Measurements from ENCODE around the gene PLD1. TPM values are rescaled to one million over a fixed set of nuclear protein-coding genes. Genes with fewer than 3 reads are reported as not detected.

The PLD1 gene
- total RNA-seq, 2 experiments from 2014 or later = 2.0 to 3.4 TPM

- DNase-seq (no peak), ATAC-seq (no peak)
- peaks cover 35% of the 10 kb centered on the region for H3K27me3 Mint-ChIP-seq
- CTCF ChIA-PET = no interaction called here
- H3K27ac Mint-ChIP-seq = no peak overlapping the region
- H3K36me3 Mint-ChIP-seq = no peaks in the 10 kb centered on the region
- H3K4me1 Mint-ChIP-seq = peaks cover 11% of the 10 kb centered on the region
- no peaks in the 10 kb centered on the region for H3K9me3 Mint-ChIP-seq (ENCODE audit: low read depth)
- no peak overlapping the region for H3K4me3 Mint-ChIP-seq
Measured at GRCh38 chr3:171831936-171832335, 21.7 kb upstream of the PLD1 start.

GRCh38 chr3:171830518-171830875 lies 20.2 kb upstream of the PLD1 start:
- CTCF ChIA-PET = interaction anchor here (2.2 kb wide), 1 partner anchor 58 kb away, joined by 8 read pairs; no protein-coding TSS in a partner anchor

DNA sequence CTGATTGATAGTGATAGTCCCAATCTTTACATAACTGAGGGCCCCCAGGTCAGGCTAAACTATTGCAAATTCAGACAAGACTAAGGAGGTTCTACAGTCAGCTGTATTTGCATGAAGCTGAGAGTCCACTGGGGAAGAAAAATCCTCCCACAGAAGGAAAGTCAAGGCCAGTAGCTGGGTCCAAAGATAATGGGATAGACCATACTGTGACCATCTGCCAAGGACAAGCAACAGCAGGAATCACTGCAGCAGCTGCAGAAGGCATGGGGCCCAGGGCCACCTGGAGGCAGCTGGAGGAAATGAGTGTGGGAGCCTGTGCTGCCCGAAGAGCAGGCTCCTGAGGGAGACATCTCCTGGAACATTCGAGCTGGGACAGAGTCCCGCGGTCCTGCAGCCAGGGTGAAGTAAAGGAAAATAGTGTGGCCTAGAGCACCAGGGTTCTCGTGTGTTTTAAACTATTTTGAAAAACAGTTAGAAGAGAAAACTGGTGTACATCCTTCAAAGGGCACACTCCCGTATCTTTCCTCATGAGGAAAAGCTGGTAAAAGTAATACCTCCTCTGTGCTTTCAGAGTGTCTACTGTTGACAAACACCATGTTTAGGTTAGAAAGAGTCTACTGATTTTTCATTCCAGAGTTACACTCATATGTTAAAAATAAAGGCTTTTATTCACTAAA lies 19.7 kb upstream of the PLD1 start:
- ATAC-seq (no peak), DNase-seq (no peak)
- Mint-ChIP-seq H3K4me3 (no peak overlapping the region), H3K36me3 (no peaks in the 10 kb centered on the region), H3K27ac (no peak overlapping the region), H3K4me1 (peaks cover 11% of the 10 kb centered on the region), H3K9me3 (ENCODE audit: low read depth) (no peaks in the 10 kb centered on the region), H3K27me3 (peaks cover 38% of the 10 kb centered on the region)
- CTCF ChIA-PET = interaction anchor here (2.2 kb wide), 1 partner anchor 58 kb away, joined by 8 read pairs; no protein-coding TSS in a partner anchor

More at GRCh38 chr3:171830518-171830875, 20.2 kb upstream of the PLD1 start:
- no peaks in the 10 kb centered on the region for H3K36me3 Mint-ChIP-seq
- H3K27me3 Mint-ChIP-seq = peaks cover 36% of the 10 kb centered on the region
- H3K4me1 Mint-ChIP-seq = peaks cover 11% of the 10 kb centered on the region
- DNase-seq = no peak
- H3K4me3 Mint-ChIP-seq = no peak overlapping the region
- H3K27ac Mint-ChIP-seq = no peak overlapping the region
- no peaks in the 10 kb centered on the region for H3K9me3 Mint-ChIP-seq (ENCODE audit: low read depth)
- ATAC-seq = no peak

DNA sequence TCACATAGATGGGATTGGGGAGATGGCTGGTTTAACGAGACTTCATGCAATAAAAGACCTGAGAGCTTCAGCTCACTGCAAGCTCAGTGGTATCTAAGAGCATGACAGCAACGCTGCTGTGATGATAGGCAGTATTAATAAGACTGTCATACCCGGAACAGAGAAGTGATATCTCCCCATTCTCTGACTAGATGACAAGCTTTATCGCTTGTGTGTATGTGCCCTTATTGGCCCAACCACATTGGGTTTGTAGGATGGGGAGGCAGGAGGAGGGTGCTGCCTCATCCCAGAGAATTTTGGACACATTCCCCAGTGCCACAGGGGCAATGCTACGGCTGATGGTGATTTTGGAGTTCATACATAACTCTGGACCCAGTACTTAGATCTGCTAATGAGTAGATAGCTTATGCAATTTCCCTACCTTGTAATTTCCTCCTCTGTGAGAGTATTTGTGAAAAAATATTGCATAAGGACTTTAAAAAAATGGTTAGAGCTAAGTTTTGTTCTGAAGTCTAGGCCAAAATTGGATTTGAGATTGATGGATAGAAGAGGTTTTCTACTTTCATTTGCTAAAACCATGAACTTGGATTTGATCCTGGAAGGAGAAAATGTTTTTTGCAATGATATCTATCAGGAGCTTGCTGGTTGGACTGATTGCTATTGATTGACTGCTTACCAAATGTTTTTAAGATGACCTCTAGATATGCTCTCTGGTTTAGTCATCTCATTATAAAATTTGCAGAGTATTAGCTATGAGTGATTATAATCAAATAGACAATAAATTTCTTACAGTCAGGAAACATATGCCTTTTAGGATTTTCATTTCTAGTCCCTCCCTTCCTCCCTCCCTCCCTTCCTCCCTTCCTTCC lies 18.9 kb upstream of the PLD1 start:
- no peak for DNase-seq
- Mint-ChIP-seq H3K4me3 (no peak overlapping the region), H3K27me3 (peaks cover 38% of the 10 kb centered on the region), H3K27ac (no peak overlapping the region), H3K9me3 (ENCODE audit: low read depth) (no peaks in the 10 kb centered on the region), H3K4me1 (peaks cover 11% of the 10 kb centered on the region), H3K36me3 (no peaks in the 10 kb centered on the region)
- CTCF ChIA-PET = interaction anchor here (0.5 to 2.2 kb wide), 2 partner anchors 57 to 1561 kb away, joined by 3 to 8 read pairs; no protein-coding TSS in a partner anchor
- no peak for ATAC-seq

GRCh38 chr3:171827836-171828458 lies 17.7 kb upstream of the PLD1 start:
- ATAC-seq = peak; percentile 49
- peak overlapping the region; percentile 1 for H3K4me3 Mint-ChIP-seq
- peaks cover 43% of the 10 kb centered on the region for H3K27me3 Mint-ChIP-seq
- CTCF ChIA-PET = interaction anchor here (0.8 kb wide), 1 partner anchor 18 kb away, joined by 3 read pairs; the partner anchor contains the start of gene PLD1
- peaks cover 11% of the 10 kb centered on the region for H3K4me1 Mint-ChIP-seq
- no peak overlapping the region for H3K27ac Mint-ChIP-seq
- no peaks in the 10 kb centered on the region for H3K9me3 Mint-ChIP-seq (ENCODE audit: low read depth)
- no peak for DNase-seq
- no peaks in the 10 kb centered on the region for H3K36me3 Mint-ChIP-seq

DNA sequence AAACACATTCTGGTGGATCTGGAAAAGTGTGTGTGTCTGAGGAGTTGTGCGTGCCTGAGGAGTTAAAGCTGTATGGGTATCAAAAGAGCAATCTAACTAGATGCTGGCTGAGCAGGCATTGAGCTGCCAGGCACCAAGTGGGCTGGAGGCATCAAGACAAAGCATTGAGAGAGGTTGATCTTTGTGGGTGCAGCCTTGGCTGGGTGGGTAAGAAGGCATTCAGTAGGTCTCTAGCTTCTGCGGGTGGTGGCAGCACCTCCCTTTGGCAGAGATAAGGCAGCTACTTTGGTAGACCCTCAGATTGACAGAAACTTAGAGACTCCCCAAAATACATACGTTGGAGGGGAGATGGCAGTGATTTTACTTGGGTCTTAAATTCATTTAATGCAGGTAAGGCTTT lies 17.1 kb upstream of the PLD1 start:
- Mint-ChIP-seq H3K27me3 (peaks cover 42% of the 10 kb centered on the region), H3K4me3 (no peak overlapping the region), H3K27ac (no peak overlapping the region), H3K4me1 (peaks cover 11% of the 10 kb centered on the region), H3K9me3 (ENCODE audit: low read depth) (no peaks in the 10 kb centered on the region), H3K36me3 (no peaks in the 10 kb centered on the region)
- ATAC-seq (no peak), DNase-seq (no peak)
- CTCF ChIA-PET = interaction anchor here (0.7 kb wide), 2 partner anchors 422 to 514 kb away, joined by 3 read pairs; no protein-coding TSS in a partner anchor

DNA sequence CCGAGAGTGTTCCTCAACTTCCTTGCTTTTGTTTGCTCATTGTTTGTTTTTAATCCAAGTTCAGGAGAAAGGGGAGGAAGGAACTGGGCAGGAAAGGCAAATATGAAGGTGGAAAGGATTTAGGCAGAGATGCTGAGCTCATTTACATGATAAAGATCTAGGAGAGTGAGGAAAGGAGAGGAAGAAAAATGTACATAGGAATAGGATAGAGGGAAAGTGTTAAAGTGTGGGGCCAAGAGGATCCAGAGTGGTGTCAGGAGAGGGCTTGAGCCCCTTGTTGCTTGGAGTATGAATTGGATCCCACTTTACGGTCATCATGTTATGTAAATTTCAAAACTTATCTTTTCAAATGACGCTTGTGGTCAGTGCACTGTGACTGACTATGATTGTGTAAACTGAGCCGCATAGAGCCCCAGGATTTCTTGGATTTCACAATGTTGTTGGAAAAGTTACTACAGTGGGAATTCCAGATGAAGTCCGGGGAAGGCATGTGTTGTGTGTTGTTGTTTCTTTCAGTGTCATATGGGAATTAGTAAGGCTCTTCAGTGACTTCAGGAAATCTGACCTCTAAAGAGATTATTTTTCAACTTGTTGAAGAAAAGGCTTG lies 15.0 kb upstream of the PLD1 start:
- Mint-ChIP-seq H3K36me3 (no peaks in the 10 kb centered on the region), H3K27ac (no peak overlapping the region), H3K9me3 (ENCODE audit: low read depth) (no peaks in the 10 kb centered on the region), H3K4me3 (no peak overlapping the region), H3K27me3 (peaks cover 44% of the 10 kb centered on the region), H3K4me1 (peaks cover 17% of the 10 kb centered on the region)
- CTCF ChIA-PET = no interaction called here
- no peak for ATAC-seq
- no peak for DNase-seq

- Mint-ChIP-seq H3K4me1 (peaks cover 17% of the 10 kb centered on the region), H3K27me3 (peaks cover 44% of the 10 kb centered on the region), H3K9me3 (ENCODE audit: low read depth) (no peaks in the 10 kb centered on the region), H3K36me3 (no peaks in the 10 kb centered on the region), H3K27ac (no peak overlapping the region), H3K4me3 (no peak overlapping the region)
- DNase-seq (no peak), ATAC-seq (no peak)
- CTCF ChIA-PET = no interaction called here
Measured at GRCh38 chr3:171824824-171825221, 14.5 kb upstream of the PLD1 start.

GRCh38 chr3:171824116-171824515 lies 13.8 kb upstream of the PLD1 start:
- Mint-ChIP-seq H3K36me3 (no peaks in the 10 kb centered on the region), H3K27me3 (peaks cover 48% of the 10 kb centered on the region), H3K4me1 (peaks cover 17% of the 10 kb centered on the region), H3K4me3 (no peak overlapping the region), H3K9me3 (ENCODE audit: low read depth) (no peaks in the 10 kb centered on the region), H3K27ac (no peak overlapping the region)
- CTCF ChIA-PET = no interaction called here
- DNase-seq (no peak), ATAC-seq (no peak)

DNA sequence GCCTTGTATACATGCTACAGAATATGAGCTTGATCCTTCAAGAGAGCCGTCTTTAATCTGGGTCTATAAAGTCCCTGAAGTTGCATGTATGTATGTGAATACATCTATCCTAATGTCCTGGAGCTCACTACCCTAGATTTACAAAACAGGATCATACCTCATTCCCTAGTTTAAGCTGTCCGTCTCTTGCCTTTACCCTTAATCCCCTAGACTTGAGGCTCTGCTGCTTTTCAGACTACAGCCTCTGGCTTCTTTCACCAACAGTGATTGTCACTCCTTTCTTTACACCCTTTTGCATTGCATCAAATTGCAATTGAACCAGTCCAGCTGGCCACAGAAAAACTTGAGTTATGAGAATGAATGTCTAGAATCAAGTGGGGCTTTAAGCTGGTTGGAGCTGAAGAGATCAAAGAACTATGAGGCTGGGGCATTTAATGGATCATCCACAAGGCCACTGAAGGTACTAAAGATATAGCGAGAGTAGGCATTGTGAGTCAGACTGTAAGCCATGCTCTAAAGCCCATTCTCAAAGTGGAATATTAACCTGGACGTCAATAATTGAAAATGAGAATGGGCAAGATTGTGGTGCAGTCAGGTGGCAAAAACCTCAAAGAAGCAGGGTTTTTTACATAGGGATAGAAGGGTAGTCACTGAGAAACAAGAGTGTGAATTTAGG lies 12.3 kb upstream of the PLD1 start:
- peaks cover 42% of the 10 kb centered on the region for H3K27me3 Mint-ChIP-seq
- ATAC-seq (no peak), DNase-seq (no peak)
- CTCF ChIA-PET = no interaction called here
- H3K36me3 Mint-ChIP-seq = no peaks in the 10 kb centered on the region
- H3K9me3 Mint-ChIP-seq (ENCODE audit: low read depth) = no peaks in the 10 kb centered on the region
- H3K4me1 Mint-ChIP-seq = peaks cover 11% of the 10 kb centered on the region
- no peak overlapping the region for H3K4me3 Mint-ChIP-seq
- no peak overlapping the region for H3K27ac Mint-ChIP-seq

DNA sequence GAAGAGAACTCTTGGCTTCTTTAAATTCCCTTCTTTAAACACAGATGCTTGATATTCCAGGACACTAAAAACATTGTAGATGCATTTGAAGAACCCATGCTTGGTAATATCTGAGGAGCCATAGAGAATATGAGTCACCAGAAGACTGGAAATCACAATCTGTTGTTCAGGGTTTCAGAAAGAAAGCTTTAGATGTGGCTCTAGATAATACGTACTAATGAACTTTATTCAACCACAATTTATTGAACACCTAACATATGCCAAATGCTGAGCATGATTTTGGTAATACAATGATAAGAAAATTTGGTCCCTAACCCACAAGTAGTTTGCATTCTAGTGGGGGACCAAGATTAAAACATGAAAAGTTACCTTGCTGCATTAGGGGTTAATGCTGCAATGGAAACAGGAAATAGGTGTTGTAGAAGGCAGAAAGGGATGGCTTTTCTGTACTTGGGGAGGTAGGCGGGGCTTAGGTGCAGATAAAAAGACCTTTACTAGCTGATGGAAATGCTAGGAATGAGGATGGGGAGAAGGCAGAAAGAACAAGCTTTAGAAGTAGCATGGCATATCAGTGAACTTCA lies 11.6 kb upstream of the PLD1 start:
- CTCF ChIA-PET = no interaction called here
- DNase-seq (no peak), ATAC-seq (no peak)
- Mint-ChIP-seq H3K4me3 (no peak overlapping the region), H3K27ac (no peak overlapping the region), H3K27me3 (peaks cover 37% of the 10 kb centered on the region), H3K9me3 (ENCODE audit: low read depth) (no peaks in the 10 kb centered on the region), H3K36me3 (no peaks in the 10 kb centered on the region), H3K4me1 (peaks cover 7% of the 10 kb centered on the region)

GRCh38 chr3:171821044-171821443 lies 10.8 kb upstream of the PLD1 start:
- DNase-seq (no peak), ATAC-seq (no peak)
- H3K27me3 Mint-ChIP-seq = peaks cover 37% of the 10 kb centered on the region
- H3K4me1 Mint-ChIP-seq = peaks cover 7% of the 10 kb centered on the region
- CTCF ChIA-PET = no interaction called here
- no peaks in the 10 kb centered on the region for H3K36me3 Mint-ChIP-seq
- H3K9me3 Mint-ChIP-seq (ENCODE audit: low read depth) = no peaks in the 10 kb centered on the region
- H3K4me3 Mint-ChIP-seq = no peak overlapping the region
- no peak overlapping the region for H3K27ac Mint-ChIP-seq
